Keratinocyte (primary cell): ENCODE data around the gene LDLRAD4. TPM values are rescaled to one million over a fixed set of nuclear protein-coding genes. Genes with fewer than 3 reads are reported as not detected.

Source experiments
- DNase-seq: peaks from one replicate; pipeline ENCODE4 v3.0.0-alpha.2; 2011; ENCODE audit warnings: low read depth, missing footprints, low spot score
- FAIRE-seq: peaks from 2 replicates; lab custom pipeline; 2011; peaks lifted over from hg19 to GRCh38; lab: Jason Lieb, UNC
- H2AFZ ChIP-seq: 2 replicates; pipeline ENCODE4 v1.6.0; 2012; ENCODE audit warnings: low read length, control low read depth, inconsistent platforms; ENCODE audit not compliant: control insufficient read depth
- H3K27ac ChIP-seq: 2 replicates; pipeline ENCODE4 v1.5.1; 2011; ENCODE audit warnings: low read length; ENCODE audit not compliant: control insufficient read depth, insufficient read depth
- H3K27me3 ChIP-seq: 3 replicates; pipeline ENCODE4 v1.6.0; 2011; ENCODE audit warnings: low read length; ENCODE audit not compliant: control insufficient read depth, insufficient read depth; ENCODE audit errors: extremely low read depth
- H3K36me3 ChIP-seq, 2 experiments: 2 replicates in 1 of 2; 3 replicates in 1 of 2; pipeline ENCODE4 v1.5.1; 2011; ENCODE audit warnings: low read length in 2 of 2, mild to moderate bottlenecking in 1 of 2; ENCODE audit not compliant: control insufficient read depth in 2 of 2, insufficient read depth in 2 of 2; ENCODE audit errors: extremely low read depth in 1 of 2
- H3K4me1 ChIP-seq: 3 replicates; pipeline ENCODE4 v1.5.1; 2011; ENCODE audit warnings: low read length; ENCODE audit not compliant: control insufficient read depth, insufficient read depth; ENCODE audit errors: extremely low read depth
- H3K4me2 ChIP-seq: 3 replicates; pipeline ENCODE4 v1.6.0; 2011; ENCODE audit warnings: low read depth, low read length; ENCODE audit not compliant: control insufficient read depth, insufficient read depth; ENCODE audit errors: extremely low read depth
- H3K4me3 ChIP-seq, 3 experiments: fragments of 200-600 bp in 1 of 3; sonication (generic) in 1 of 3; 2 replicates in 2 of 3; 3 replicates in 1 of 3; pipeline ENCODE4 v1.5.1; 2011 to 2016; ENCODE audit warnings: low read length in 3 of 3, mild to moderate bottlenecking in 3 of 3, control low read depth in 2 of 3, inconsistent platforms in 1 of 3, low read depth in 1 of 3, mixed read lengths in 1 of 3, mixed run types in 1 of 3, moderate library complexity in 1 of 3; ENCODE audit not compliant: control insufficient read depth in 2 of 3, insufficient read depth in 2 of 3; ENCODE audit errors: extremely low read depth in 1 of 3
- H3K79me2 ChIP-seq: 2 replicates; pipeline ENCODE4 v1.6.0; 2012; ENCODE audit warnings: low read length; ENCODE audit not compliant: control insufficient read depth, insufficient read depth
- H3K9ac ChIP-seq: 3 replicates; pipeline ENCODE4 v1.6.0; 2011; ENCODE audit warnings: low read length; ENCODE audit not compliant: control insufficient read depth, insufficient read depth; ENCODE audit errors: extremely low read depth
- H3K9me1 ChIP-seq: 3 replicates; pipeline ENCODE4 v1.6.0; 2011; ENCODE audit warnings: low read length; ENCODE audit not compliant: control insufficient read depth, insufficient read depth; ENCODE audit errors: extremely low read depth
- H3K9me3 ChIP-seq: 2 replicates; pipeline ENCODE4 v1.5.1; 2012; ENCODE audit warnings: low read depth, low read length; ENCODE audit not compliant: control insufficient read depth
- H4K20me1 ChIP-seq: 3 replicates; pipeline ENCODE4 v1.6.0; 2011; ENCODE audit warnings: low read length; ENCODE audit not compliant: control insufficient read depth, insufficient read depth; ENCODE audit errors: extremely low read depth
- CTCF ChIP-seq, 3 experiments: IDR thresholded peaks in 1 of 3; conservative IDR thresholded peaks in 1 of 3; optimal IDR thresholded peaks in 1 of 3; 2 replicates in 2 of 3; 3 replicates in 1 of 3; pipeline versions ENCODE3 to v1.5.1; 2011; ENCODE audit warnings: low read length in 3 of 3, mild to moderate bottlenecking in 3 of 3, moderate library complexity in 2 of 3, control low read depth in 1 of 3, inconsistent platforms in 1 of 3; ENCODE audit not compliant: insufficient read depth in 2 of 3; ENCODE audit errors: extremely low read depth in 1 of 3
- EZH2 ChIP-seq: IDR thresholded peaks from one replicate; pipeline ENCODE4 v1.6.1; 2012; ENCODE audit warnings: inconsistent platforms, mild to moderate bottlenecking, low read length, moderate library complexity
- dilution Hi-C: fragments of 300-500 bp; cut with MboI; formaldehyde crosslinking; loops from one replicate; pipeline ENCODE4 v1.7.0; 2020; ENCODE audit warnings: low sequenced_read_pairs; ENCODE audit not compliant: extremely low pct_ligation_motif_present
- polyA plus RNA-seq, 5 experiments: library from polyadenylated mRNA; depleted of rRNA in 3 of 5; stranded (reverse) in 3 of 5; stranded (forward) in 1 of 5; unstranded in 1 of 5; fragments of >200 nt; gene quantifications; 1 replicate in 1 of 5; 2 replicates in 3 of 5; 3 replicates in 1 of 5; pipeline versions ENCODE4 v1.2.1 to v1.2.3, GENCODE V29; 2011 to 2012; ENCODE audit warnings: missing spikeins in 2 of 5, low read depth in 1 of 5, low replicate concordance in 1 of 5

The LDLRAD4 gene
- polyA plus RNA-seq, 1 donor (not counting 4 experiments of a cell fraction or from before 2014, with no cell fraction given) = not detected

DNA sequence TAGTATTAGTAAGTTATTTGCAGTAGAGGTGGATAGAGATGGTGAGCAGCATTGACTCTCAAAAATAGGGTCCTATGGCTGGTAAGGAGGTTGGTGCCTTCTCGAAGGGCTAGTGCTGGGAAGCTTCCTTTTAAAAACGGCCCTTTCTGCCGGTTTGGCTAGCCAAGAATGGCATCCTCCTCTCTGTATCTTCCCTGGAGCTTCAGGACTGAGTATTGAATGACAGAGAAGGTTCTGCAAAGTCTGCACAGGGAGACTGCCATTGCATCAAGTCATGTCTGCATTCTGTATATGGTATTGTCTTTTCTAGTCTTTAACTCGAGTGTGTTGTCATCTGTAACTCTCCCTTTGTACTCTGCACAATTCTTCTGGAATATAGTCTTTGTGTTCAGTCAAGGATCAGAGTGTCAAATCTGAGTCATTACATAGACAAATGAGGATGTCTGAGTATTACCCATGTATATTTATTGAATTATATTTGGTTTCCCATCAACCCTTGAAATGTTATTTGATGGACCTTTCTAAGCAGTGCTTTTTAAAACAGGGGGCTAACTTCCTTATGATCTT is 1.1 kb downstream of the LDLRAD4 start:
- Histone ChIP-seq H3K9me3 (no peaks in the 10 kb centered on the region), H3K4me2 (no peak overlapping the region), H3K4me3 (no peak overlapping the region), H3K27ac (no peak overlapping the region), H4K20me1 (no peaks in the 10 kb centered on the region), H3K36me3 (no peaks in the 10 kb centered on the region), H3K9me1 (no peaks in the 10 kb centered on the region), H3K4me1 (no peaks in the 10 kb centered on the region), H3K9ac (no peak overlapping the region), H3K27me3 (peaks cover 69% of the 10 kb centered on the region), H2AFZ (no peak overlapping the region), H3K79me2 (no peaks in the 10 kb centered on the region)
- TF ChIP-seq CTCF (optimal IDR thresholded peaks at IDR 0.05 in 1 of 3, IDR thresholded peaks at IDR 0.05 in 1 of 3, conservative IDR thresholded peaks at IDR 0.05 in 1 of 3; ENCODE audit: extremely low read depth in 1 of 3, insufficient read depth in 2 of 3, low read length in 3 of 3) = no peak
- no peak for TF ChIP-seq EZH2
- dilution Hi-C loops = loop anchor here (25.0 kb wide), 1 partner anchor 418 kb away; no protein-coding TSS in a partner anchor
- no peak for FAIRE-seq
- no peak for DNase-seq

DNA sequence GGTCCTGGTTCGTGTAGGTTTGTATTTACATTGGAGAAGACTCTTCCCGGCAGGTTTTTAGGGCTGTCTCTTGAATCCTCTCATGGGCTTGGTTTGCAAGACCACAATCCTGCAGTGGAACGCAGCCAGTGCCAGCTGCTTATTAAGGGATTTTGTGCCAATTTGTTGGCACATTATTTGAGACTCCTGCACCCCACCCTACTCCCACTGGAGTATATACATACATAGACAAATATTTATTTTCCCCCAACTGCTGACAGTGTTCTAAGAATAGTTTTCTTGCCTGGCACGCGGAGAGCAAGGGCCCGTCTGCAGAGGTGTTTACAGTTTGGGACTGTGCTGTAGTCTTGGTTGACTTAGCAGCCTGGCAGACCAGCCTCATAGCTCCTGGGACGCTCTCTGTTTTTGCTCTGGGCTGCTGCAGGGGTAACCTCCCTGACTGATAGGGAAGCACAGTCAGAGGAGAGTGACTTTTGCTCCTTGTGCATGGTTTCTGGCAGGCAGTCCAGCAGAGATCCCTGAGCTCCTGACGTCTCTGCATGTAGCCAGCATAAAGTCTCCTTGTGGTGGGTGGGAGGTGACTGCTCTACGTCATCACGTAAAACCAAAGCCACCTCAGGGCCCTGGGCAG is 1.9 kb downstream of the LDLRAD4 start:
- Histone ChIP-seq H3K36me3 (no peaks in the 10 kb centered on the region), H3K27ac (no peak overlapping the region), H3K9me3 (no peaks in the 10 kb centered on the region), H2AFZ (no peak overlapping the region), H3K9me1 (no peaks in the 10 kb centered on the region), H4K20me1 (no peaks in the 10 kb centered on the region), H3K4me2 (no peak overlapping the region), H3K4me3 (no peak overlapping the region), H3K27me3 (peaks cover 69% of the 10 kb centered on the region), H3K9ac (no peak overlapping the region), H3K4me1 (no peaks in the 10 kb centered on the region), H3K79me2 (no peaks in the 10 kb centered on the region)
- no peak for FAIRE-seq
- no peak for DNase-seq
- dilution Hi-C loops = loop anchor here (25.0 kb wide), 1 partner anchor 417 kb away; no protein-coding TSS in a partner anchor
- no peak for TF ChIP-seq EZH2
- no peak for TF ChIP-seq CTCF (optimal IDR thresholded peaks at IDR 0.05 in 1 of 3, IDR thresholded peaks at IDR 0.05 in 1 of 3, conservative IDR thresholded peaks at IDR 0.05 in 1 of 3; ENCODE audit: extremely low read depth in 1 of 3, insufficient read depth in 2 of 3, low read length in 3 of 3)
